HG02852 (cell line): ENCODE results near the gene C19orf47.

Experiments used
- ATAC-seq: cut with Tn5 transposase; IDR thresholded peaks from one replicate; pipeline ENCODE4 v1.9.1; 2021; ENCODE audit warnings: mild to moderate bottlenecking, moderate library complexity; ENCODE audit not compliant: unreplicated experiment

C19orf47 gene

GRCh38 chr19:40321076-40321475 is 27.1 kb downstream of the C19orf47 start:
- no peak for ATAC-seq

- no peak for ATAC-seq
Observed at GRCh38 chr19:40320558-40320935, 27.6 kb downstream of the C19orf47 start.

- no peak for ATAC-seq
Observed at GRCh38 chr19:40317338-40317737, 30.9 kb downstream of the C19orf47 start.

- no peak for ATAC-seq
Observed at GRCh38 chr19:40315812-40316470, 32.3 kb downstream of the C19orf47 start.

- ATAC-seq, result no peak
Observed at GRCh38 chr19:40314656-40315055, 33.5 kb downstream of the C19orf47 start.

GRCh38 chr19:40313229-40313983 is 34.8 kb downstream of the C19orf47 start:
- no peak for ATAC-seq

GRCh38 chr19:40312533-40312932 is 35.7 kb downstream of the C19orf47 start:
- ATAC-seq, result no peak

GRCh38 chr19:40309666-40310065 is 38.5 kb downstream of the C19orf47 start:
- no peak for ATAC-seq

- no peak for ATAC-seq
Observed at GRCh38 chr19:40305403-40305802, 42.8 kb downstream of the C19orf47 start.

- ATAC-seq, result no peak
Observed at GRCh38 chr19:40304306-40304705, 43.9 kb downstream of the C19orf47 start.

GRCh38 chr19:40303765-40304164 is 44.4 kb downstream of the C19orf47 start:
- no peak for ATAC-seq

GRCh38 chr19:40302224-40303011 is 45.8 kb downstream of the C19orf47 start:
- ATAC-seq, result no peak

- ATAC-seq, result no peak
Observed at GRCh38 chr19:40300668-40301067, 47.5 kb downstream of the C19orf47 start.

- no peak for ATAC-seq
Observed at GRCh38 chr19:40298026-40298425, 50.2 kb downstream of the C19orf47 start.

GRCh38 chr19:40294560-40294959 is 53.6 kb downstream of the C19orf47 start:
- no peak for ATAC-seq

GRCh38 chr19:40286971-40287421 is 61.2 kb downstream of the C19orf47 start:
- no peak for ATAC-seq

- ATAC-seq, result no peak
Observed at GRCh38 chr19:40286235-40286970, 61.8 kb downstream of the C19orf47 start.

GRCh38 chr19:40285353-40286234 is 62.6 kb downstream of the C19orf47 start:
- peak; percentile 88 for ATAC-seq

GRCh38 chr19:40284501-40285352 is 63.5 kb downstream of the C19orf47 start, which contains the start of gene AKT2:
TSS of gene AKT2 (minus strand) at chr19:40285345. CDS start at chr19:40265267, 20,078 bp downstream.
- peak; percentile 34 for ATAC-seq
